GM12878 (cell line): ENCODE measurements around the gene FARS2. TPM values are rescaled to one million over a fixed set of nuclear protein-coding genes. Genes with fewer than 3 reads are reported as not detected.
A peak's percentile ranks its signal among the peaks of the same experiment; 100 is the strongest.

Source experiments
- ATAC-seq: fragments of 200-7000 bp; cut with Tn5 transposase; 3 replicates; pipeline ENCODE4 v1.9.1; 2020; ENCODE audit warnings: mild to moderate bottlenecking, moderate library complexity
- BruUV-seq: library from RNA; stranded (reverse); fragments of 400-500 nt; replicated peaks from 2 replicates; lab custom pipeline; 2021; lab: Mats Ljungman, UMichigan
- CTCF ChIA-PET: fragments of 300-600 bp; sonication (Branson Sonifier 250); formaldehyde crosslinking; extraction: SDS; loops from one replicate; lab custom pipeline; 2021; ENCODE audit warnings: inconsistent platforms; lab: Yijun Ruan, JAX
- POLR2A ChIA-PET: fragments of 350-600 bp; formaldehyde crosslinking; extraction: SDS; loops from one replicate; lab custom pipeline; 2021; ENCODE audit warnings: inconsistent platforms; lab: Charles Lee
- RAD21 ChIA-PET: fragments of 300-600 bp; sonication (Branson Sonifier 250); formaldehyde crosslinking; loops from one replicate; lab custom pipeline; 2023; ENCODE audit warnings: antibody characterized with exemption; ENCODE audit not compliant: unreplicated experiment; lab: Charles Lee
- SMC1A ChIA-PET: fragments of 300-600 bp; sonication (Branson Sonifier 250); formaldehyde crosslinking; loops from one replicate; lab custom pipeline; 2023; ENCODE audit not compliant: unreplicated experiment, uncharacterized antibody; lab: Charles Lee
- DNase-seq: peaks from one replicate; pipeline ENCODE4 v3.0.0-alpha.2; 2011; ENCODE audit warnings: low read depth, low spot score
- FAIRE-seq: peaks from 3 replicates; lab custom pipeline; 2011; peaks lifted over from hg19 to GRCh38; lab: Jason Lieb, UNC
- H2AFZ ChIP-seq: 2 replicates; pipeline ENCODE4 v1.6.0; 2011; ENCODE audit warnings: low read depth, low read length, control low read depth; ENCODE audit not compliant: control insufficient read depth
- H3K27ac ChIP-seq: 2 replicates; pipeline ENCODE4 v1.5.1; 2011; ENCODE audit warnings: control low read depth; ENCODE audit not compliant: control insufficient read depth, insufficient read depth
- H3K27me3 ChIP-seq, 2 experiments: replicated peaks in 1 of 2; 2 replicates each; pipeline versions ENCODE4 v1.6.0 to v1.6.1; 2011; ENCODE audit warnings: low read length in 1 of 2; ENCODE audit not compliant: control insufficient read depth in 2 of 2, insufficient read depth in 2 of 2
- H3K36me3 ChIP-seq, 2 experiments: 2 replicates each; pipeline ENCODE4 v1.5.1; 2011; ENCODE audit warnings: low read length in 1 of 2; ENCODE audit not compliant: control insufficient read depth in 2 of 2, insufficient read depth in 2 of 2
- H3K4me1 ChIP-seq: 2 replicates; pipeline ENCODE4 v1.6.1; 2011; ENCODE audit warnings: mild to moderate bottlenecking, low read length, moderate library complexity, mixed read lengths; ENCODE audit not compliant: control insufficient read depth, insufficient read depth
- H3K4me2 ChIP-seq: 2 replicates; pipeline ENCODE4 v1.6.0; 2011; ENCODE audit warnings: control low read depth; ENCODE audit not compliant: control insufficient read depth, insufficient read depth
- H3K4me3 ChIP-seq: fragments of 200-600 bp; sonication (generic); 2 replicates; pipeline ENCODE4 v1.5.1; 2016
- H3K79me2 ChIP-seq: 2 replicates; pipeline ENCODE4 v1.6.0; 2011; ENCODE audit warnings: low read length; ENCODE audit not compliant: control insufficient read depth, insufficient read depth
- H3K9ac ChIP-seq: 2 replicates; pipeline ENCODE4 v1.8.0; 2011; ENCODE audit warnings: low read length, control low read depth, mixed read lengths; ENCODE audit not compliant: control insufficient read depth, insufficient read depth
- H3K9me3 ChIP-seq: replicated peaks from 3 replicates; pipeline ENCODE4 v1.5.1; 2011; ENCODE audit warnings: mild to moderate bottlenecking, low read length; ENCODE audit not compliant: control insufficient read depth, insufficient read depth
- H4K20me1 ChIP-seq: 2 replicates; pipeline ENCODE4 v1.6.0; 2011; ENCODE audit not compliant: control insufficient read depth, insufficient read depth
- KLF5 ChIP-seq: fragments of 450-650 bp; IDR thresholded peaks from 2 replicates; pipeline ENCODE4 v1.6.1; 2014; ENCODE audit warnings: mild to moderate bottlenecking; ENCODE audit not compliant: partially characterized antibody
- PAX8 ChIP-seq: fragments of 450-650 bp; IDR thresholded peaks from 2 replicates; pipeline ENCODE4 v1.6.1; 2017; ENCODE audit warnings: mild to moderate bottlenecking, moderate library complexity
- POLR2A ChIP-seq: IDR thresholded peaks from 2 replicates; pipeline ENCODE4 v1.6.1; 2011; ENCODE audit warnings: low read depth, mild to moderate bottlenecking, low read length
- ZNF207 ChIP-seq: fragments of 450-650 bp; IDR thresholded peaks from 2 replicates; pipeline ENCODE4 v1.6.1; 2014; ENCODE audit warnings: antibody characterized with exemption, mild to moderate bottlenecking, borderline replicate concordance
- WGBS: methylation state at CpG from one replicate; pipeline ENCODE4 v1.1.6; 2016; ENCODE audit warnings: low lambda C conversion rate; ENCODE audit not compliant: insufficient replicate concordance, insufficient coverage; ENCODE audit errors: missing lambda C conversion rate; 5-methylcytosine and 5-hydroxymethylcytosine counted together
- in situ Hi-C: fragments of 300-500 bp; cut with MboI; formaldehyde crosslinking; loops from 9 replicates; pipeline ENCODE4 v1.14.3; 2018; ENCODE audit warnings: mixed read lengths
- intact Hi-C: fragments of 100-400 bp; cut with micrococcal nuclease; formaldehyde crosslinking; loops from one replicate; pipeline ENCODE4 v1.14.2; 2022; ENCODE audit not compliant: unreplicated experiment
- polyA plus RNA-seq, 11 experiments: library from polyadenylated mRNA; depleted of rRNA in 4 of 11; unstranded in 6 of 11; stranded (reverse) in 5 of 11; fragments of >200 nt; fragmentation: Nextera tagmentation in 4 of 11; fragmentation: Illumina TruSeq in 1 of 11; extraction: Ambion mirVana in 4 of 11; extraction: Trizol in 1 of 11; gene quantifications; 1 replicate in 1 of 11; 2 replicates in 10 of 11; pipeline versions ENCODE4 v1.2.1 to v1.2.3, GENCODE V29; 2011 to 2016; ENCODE audit warnings: inconsistent platforms in 2 of 11, missing spikeins in 2 of 11, low read depth in 1 of 11
- total RNA-seq, 4 experiments: library from RNA; depleted of rRNA in 3 of 4; stranded (reverse); fragments of >200 nt in 3 of 4; fragmentation: Illumina TruSeq in 1 of 4; extraction: Trizol in 1 of 4; gene quantifications; 2 replicates each; pipeline versions ENCODE4 v1.2.1 to v1.2.3, GENCODE V29; 2013 to 2021
- TF ChIP-seq, protein P1 (sequence below): IDR thresholded peaks from 2 replicates; pipeline ENCODE4 v1.6.1; 2012; ENCODE audit warnings: mild to moderate bottlenecking, low read depth, low read length
- TF ChIP-seq, protein P2 (sequence below): fragments of 450-650 bp; IDR thresholded peaks from 2 replicates; pipeline ENCODE4 v1.6.1; 2017; ENCODE audit warnings: mild to moderate bottlenecking, moderate library complexity

Gene FARS2
- total and polyA plus RNA-seq, 10 of the 15 experiments (the other 5 are each of a cell fraction or from before 2014, with no cell fraction given) = 16.8 to 46.7 (median 25.6) TPM

DNA sequence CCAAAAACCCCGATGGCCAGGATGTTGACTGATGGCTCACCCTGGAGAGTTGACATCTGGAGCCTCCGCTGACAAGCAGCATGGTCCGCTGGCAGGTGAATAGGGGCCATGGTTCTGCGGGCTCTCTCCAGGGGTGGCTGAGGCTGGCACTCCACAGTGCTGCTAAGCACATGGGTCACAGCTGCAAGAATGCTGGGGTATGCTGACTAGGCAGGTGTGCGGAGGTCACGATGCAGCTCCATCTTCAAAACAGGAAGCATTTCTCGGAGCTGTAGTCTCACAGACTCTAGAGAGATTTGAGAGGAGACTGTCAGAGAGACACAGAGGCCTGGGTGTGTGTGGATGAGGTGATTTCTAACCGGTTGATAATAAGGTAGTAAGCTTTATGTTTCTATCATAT lies 403.9 kb downstream of the FARS2 start:
- POLR2A ChIA-PET = no interaction called here
- Histone ChIP-seq H3K9ac (no peak overlapping the region; the same call in 1 of the 2 replicates), H3K9me3 (no peaks in the 10 kb centered on the region), H3K4me3 (no peak overlapping the region), H3K79me2 (no peaks in the 10 kb centered on the region), H2AFZ (peak overlapping the region; percentile 61), H4K20me1 (no peaks in the 10 kb centered on the region), H3K4me1 (0 out of 2 replicates have a peak, but pooled peaks cover 3% of the 10 kb centered on the region), H3K36me3 (no peaks in the 10 kb centered on the region), H3K27me3 (no peaks in the 10 kb centered on the region), H3K27ac (no peak overlapping the region), H3K4me2 (no peak overlapping the region)
- RAD21 ChIA-PET = no interaction called here
- in situ Hi-C loops (no loop called here), intact Hi-C loops (no loop called here)
- no peak for ATAC-seq
- SMC1A ChIA-PET = interaction anchor here (0.8 kb wide), 1 partner anchor 165 kb away, joined by 3 read pairs; no protein-coding TSS in a partner anchor
- 73% methylated on average over 8 of the region's 8 CpGs for WGBS
- no TSS peak for BruUV-seq
- TF ChIP-seq, protein P1, sequence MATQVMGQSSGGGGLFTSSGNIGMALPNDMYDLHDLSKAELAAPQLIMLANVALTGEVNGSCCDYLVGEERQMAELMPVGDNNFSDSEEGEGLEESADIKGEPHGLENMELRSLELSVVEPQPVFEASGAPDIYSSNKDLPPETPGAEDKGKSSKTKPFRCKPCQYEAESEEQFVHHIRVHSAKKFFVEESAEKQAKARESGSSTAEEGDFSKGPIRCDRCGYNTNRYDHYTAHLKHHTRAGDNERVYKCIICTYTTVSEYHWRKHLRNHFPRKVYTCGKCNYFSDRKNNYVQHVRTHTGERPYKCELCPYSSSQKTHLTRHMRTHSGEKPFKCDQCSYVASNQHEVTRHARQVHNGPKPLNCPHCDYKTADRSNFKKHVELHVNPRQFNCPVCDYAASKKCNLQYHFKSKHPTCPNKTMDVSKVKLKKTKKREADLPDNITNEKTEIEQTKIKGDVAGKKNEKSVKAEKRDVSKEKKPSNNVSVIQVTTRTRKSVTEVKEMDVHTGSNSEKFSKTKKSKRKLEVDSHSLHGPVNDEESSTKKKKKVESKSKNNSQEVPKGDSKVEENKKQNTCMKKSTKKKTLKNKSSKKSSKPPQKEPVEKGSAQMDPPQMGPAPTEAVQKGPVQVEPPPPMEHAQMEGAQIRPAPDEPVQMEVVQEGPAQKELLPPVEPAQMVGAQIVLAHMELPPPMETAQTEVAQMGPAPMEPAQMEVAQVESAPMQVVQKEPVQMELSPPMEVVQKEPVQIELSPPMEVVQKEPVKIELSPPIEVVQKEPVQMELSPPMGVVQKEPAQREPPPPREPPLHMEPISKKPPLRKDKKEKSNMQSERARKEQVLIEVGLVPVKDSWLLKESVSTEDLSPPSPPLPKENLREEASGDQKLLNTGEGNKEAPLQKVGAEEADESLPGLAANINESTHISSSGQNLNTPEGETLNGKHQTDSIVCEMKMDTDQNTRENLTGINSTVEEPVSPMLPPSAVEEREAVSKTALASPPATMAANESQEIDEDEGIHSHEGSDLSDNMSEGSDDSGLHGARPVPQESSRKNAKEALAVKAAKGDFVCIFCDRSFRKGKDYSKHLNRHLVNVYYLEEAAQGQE = no peak
- TF ChIP-seq KLF5 (no peak), ZNF207 (no peak), POLR2A (peak; percentile 47; the same call in 1 of the 2 replicates), PAX8 (no peak)
- TF ChIP-seq, protein P2, sequence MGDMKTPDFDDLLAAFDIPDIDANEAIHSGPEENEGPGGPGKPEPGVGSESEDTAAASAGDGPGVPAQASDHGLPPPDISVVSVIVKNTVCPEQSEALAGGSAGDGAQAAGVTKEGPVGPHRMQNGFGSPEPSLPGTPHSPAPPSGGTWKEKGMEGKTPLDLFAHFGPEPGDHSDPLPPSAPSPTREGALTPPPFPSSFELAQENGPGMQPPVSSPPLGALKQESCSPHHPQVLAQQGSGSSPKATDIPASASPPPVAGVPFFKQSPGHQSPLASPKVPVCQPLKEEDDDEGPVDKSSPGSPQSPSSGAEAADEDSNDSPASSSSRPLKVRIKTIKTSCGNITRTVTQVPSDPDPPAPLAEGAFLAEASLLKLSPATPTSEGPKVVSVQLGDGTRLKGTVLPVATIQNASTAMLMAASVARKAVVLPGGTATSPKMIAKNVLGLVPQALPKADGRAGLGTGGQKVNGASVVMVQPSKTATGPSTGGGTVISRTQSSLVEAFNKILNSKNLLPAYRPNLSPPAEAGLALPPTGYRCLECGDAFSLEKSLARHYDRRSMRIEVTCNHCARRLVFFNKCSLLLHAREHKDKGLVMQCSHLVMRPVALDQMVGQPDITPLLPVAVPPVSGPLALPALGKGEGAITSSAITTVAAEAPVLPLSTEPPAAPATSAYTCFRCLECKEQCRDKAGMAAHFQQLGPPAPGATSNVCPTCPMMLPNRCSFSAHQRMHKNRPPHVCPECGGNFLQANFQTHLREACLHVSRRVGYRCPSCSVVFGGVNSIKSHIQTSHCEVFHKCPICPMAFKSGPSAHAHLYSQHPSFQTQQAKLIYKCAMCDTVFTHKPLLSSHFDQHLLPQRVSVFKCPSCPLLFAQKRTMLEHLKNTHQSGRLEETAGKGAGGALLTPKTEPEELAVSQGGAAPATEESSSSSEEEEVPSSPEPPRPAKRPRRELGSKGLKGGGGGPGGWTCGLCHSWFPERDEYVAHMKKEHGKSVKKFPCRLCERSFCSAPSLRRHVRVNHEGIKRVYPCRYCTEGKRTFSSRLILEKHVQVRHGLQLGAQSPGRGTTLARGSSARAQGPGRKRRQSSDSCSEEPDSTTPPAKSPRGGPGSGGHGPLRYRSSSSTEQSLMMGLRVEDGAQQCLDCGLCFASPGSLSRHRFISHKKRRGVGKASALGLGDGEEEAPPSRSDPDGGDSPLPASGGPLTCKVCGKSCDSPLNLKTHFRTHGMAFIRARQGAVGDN = no peak
- no peak for FAIRE-seq
- CTCF ChIA-PET = no interaction called here
- DNase-seq = no peak
